ENCODE data around the gene RGS3.

Gene RGS3

DNA sequence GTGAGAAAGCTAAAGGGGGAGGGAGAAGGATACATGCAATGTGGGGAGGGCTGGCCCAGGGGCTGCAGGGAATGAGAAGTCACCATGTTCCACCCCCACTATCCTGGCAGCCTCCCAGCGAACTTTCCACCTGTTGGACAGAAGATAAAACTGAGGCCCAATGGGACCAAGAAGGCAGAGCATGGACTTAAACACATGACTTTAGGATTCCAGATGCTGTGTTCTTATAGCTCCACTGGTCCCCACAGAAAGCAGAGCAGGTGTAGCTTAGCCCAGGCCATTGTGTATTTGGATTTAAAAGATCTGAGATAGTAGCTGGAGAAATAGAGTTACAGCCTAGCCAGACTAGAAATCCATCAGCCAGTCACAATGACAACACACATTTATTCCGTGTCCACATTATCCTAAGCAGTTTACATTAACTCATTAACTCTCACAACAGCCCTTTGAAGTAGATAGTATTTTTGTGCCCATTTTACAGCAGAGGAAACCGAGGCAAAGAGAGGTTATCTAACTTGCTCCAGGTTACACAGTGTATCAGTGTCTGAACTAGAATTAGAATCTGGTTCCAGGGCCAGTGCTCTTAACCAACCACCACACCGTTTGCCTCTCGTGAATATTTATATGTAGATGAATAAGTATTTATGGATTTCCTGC is 121.0 kb downstream of the RGS3 start:
- H3K9me2 ChIP-seq (replicated peaks; ENCODE audit: insufficient read depth, low read length) = no peaks in the 10 kb centered on the region
- H4K20me1 ChIP-seq (ENCODE audit: insufficient read depth, low read length) = no peaks in the 10 kb centered on the region
- no peaks in the 10 kb centered on the region for H3K36me3 ChIP-seq (replicated peaks; ENCODE audit: insufficient read depth, low read length)
- H3K4me2 ChIP-seq (ENCODE audit: low read depth, low read length) = no peak overlapping the region
- H3K9ac ChIP-seq (ENCODE audit: low read length) = no peak overlapping the region
- DNase-seq = no peak
- no peak overlapping the region for H3K4me3 ChIP-seq (ENCODE audit: low read length)
- H3K4me1 ChIP-seq (ENCODE audit: low read length) = peaks cover 37% of the 10 kb centered on the region
- peaks cover 9% of the 10 kb centered on the region; the same call in 1 of the 2 replicates for H3K79me2 ChIP-seq (ENCODE audit: low read length)
- no peaks in the 10 kb centered on the region for H3K9me3 ChIP-seq (replicated peaks; ENCODE audit: insufficient read depth, low read length)
- no peak for TF ChIP-seq EZH2 (optimal IDR thresholded peaks at IDR 0.05; ENCODE audit: low read depth, low read length)
- TF ChIP-seq, protein P1, sequence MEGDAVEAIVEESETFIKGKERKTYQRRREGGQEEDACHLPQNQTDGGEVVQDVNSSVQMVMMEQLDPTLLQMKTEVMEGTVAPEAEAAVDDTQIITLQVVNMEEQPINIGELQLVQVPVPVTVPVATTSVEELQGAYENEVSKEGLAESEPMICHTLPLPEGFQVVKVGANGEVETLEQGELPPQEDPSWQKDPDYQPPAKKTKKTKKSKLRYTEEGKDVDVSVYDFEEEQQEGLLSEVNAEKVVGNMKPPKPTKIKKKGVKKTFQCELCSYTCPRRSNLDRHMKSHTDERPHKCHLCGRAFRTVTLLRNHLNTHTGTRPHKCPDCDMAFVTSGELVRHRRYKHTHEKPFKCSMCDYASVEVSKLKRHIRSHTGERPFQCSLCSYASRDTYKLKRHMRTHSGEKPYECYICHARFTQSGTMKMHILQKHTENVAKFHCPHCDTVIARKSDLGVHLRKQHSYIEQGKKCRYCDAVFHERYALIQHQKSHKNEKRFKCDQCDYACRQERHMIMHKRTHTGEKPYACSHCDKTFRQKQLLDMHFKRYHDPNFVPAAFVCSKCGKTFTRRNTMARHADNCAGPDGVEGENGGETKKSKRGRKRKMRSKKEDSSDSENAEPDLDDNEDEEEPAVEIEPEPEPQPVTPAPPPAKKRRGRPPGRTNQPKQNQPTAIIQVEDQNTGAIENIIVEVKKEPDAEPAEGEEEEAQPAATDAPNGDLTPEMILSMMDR (IDR thresholded peaks at IDR 0.05; ENCODE audit: low read length) = no peak
- no peak for TF ChIP-seq EZH2phosphoT487 (IDR thresholded peaks at IDR 0.05; ENCODE audit: low read length)
- no peak overlapping the region for H2AFZ ChIP-seq (ENCODE audit: low read length)
- peaks cover 26% of the 10 kb centered on the region for H3F3A ChIP-seq (ENCODE audit: insufficient read depth, low read length)
- H3K27me3 ChIP-seq (replicated peaks; ENCODE audit: insufficient read depth, low read length) = no peaks in the 10 kb centered on the region
- no peak overlapping the region for H3K27ac ChIP-seq (ENCODE audit: low read length)

DNA sequence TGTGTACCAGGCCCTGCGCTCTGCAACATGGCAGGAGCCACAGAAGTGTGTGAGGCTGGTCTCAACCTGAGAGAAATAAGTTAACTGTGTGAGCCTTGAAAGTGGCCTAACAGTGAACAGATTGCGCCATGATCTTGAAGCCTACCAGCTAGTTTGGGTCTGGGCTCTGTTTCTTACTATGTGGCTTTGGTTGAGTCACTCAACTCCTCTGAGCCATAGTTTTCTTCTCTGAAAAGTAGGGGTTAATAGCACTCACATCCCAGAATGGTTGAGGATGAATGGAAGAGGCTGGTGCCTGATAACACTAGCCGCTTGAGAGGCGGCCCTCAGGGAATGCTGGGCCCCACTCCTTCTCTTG is 121.5 kb downstream of the RGS3 start:
- no peak overlapping the region for H3K4me3 ChIP-seq (ENCODE audit: low read length)
- H3K9me3 ChIP-seq (replicated peaks; ENCODE audit: insufficient read depth, low read length) = no peaks in the 10 kb centered on the region
- peaks cover 6% of the 10 kb centered on the region; the same call in 1 of the 2 replicates for H3K79me2 ChIP-seq (ENCODE audit: low read length)
- H3K27ac ChIP-seq (ENCODE audit: low read length) = no peak overlapping the region
- H2AFZ ChIP-seq (ENCODE audit: low read length) = no peak overlapping the region
- no peaks in the 10 kb centered on the region for H3K27me3 ChIP-seq (replicated peaks; ENCODE audit: insufficient read depth, low read length)
- no peaks in the 10 kb centered on the region for H4K20me1 ChIP-seq (ENCODE audit: insufficient read depth, low read length)
- H3F3A ChIP-seq (ENCODE audit: insufficient read depth, low read length) = peaks cover 21% of the 10 kb centered on the region
- H3K36me3 ChIP-seq (replicated peaks; ENCODE audit: insufficient read depth, low read length) = no peaks in the 10 kb centered on the region
- peaks cover 32% of the 10 kb centered on the region for H3K4me1 ChIP-seq (ENCODE audit: low read length)
- TF ChIP-seq, protein P1 (IDR thresholded peaks at IDR 0.05; ENCODE audit: low read length) = no peak
- TF ChIP-seq EZH2phosphoT487 (IDR thresholded peaks at IDR 0.05; ENCODE audit: low read length) = no peak
- no peak for TF ChIP-seq EZH2 (optimal IDR thresholded peaks at IDR 0.05; ENCODE audit: low read depth, low read length)
- H3K9ac ChIP-seq (ENCODE audit: low read length) = no peak overlapping the region
- no peak for DNase-seq
- H3K4me2 ChIP-seq (ENCODE audit: low read depth, low read length) = no peak overlapping the region
- H3K9me2 ChIP-seq (replicated peaks; ENCODE audit: insufficient read depth, low read length) = no peaks in the 10 kb centered on the region

DNA sequence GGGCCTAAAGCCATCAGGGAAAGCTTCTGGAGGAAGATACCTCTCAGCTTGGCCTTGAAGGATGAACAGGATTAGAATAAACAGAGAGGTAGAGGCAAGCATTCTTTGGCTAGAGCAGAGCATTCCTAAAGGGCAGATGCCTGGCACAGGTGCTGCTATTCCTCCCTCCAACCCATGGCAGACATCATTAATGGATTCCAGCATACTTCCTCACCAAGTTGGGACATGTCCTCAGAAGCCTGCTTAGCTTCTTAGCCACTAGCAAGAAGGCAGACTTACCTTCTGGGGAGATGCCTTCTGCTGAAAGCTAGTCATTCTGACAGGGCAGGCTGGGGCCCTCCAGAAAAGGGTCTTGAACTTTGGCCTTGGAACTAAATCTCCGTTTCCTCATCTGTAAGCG is 122.0 kb downstream of the RGS3 start:
- TF ChIP-seq EZH2 (optimal IDR thresholded peaks at IDR 0.05; ENCODE audit: low read depth, low read length) (no peak), EZH2phosphoT487 (IDR thresholded peaks at IDR 0.05; ENCODE audit: low read length) (no peak)
- TF ChIP-seq, protein P1 (IDR thresholded peaks at IDR 0.05; ENCODE audit: low read length) = no peak
- Histone ChIP-seq H2AFZ (ENCODE audit: low read length) (no peak overlapping the region), H3K4me3 (ENCODE audit: low read length) (no peak overlapping the region), H3F3A (ENCODE audit: insufficient read depth, low read length) (peaks cover 18% of the 10 kb centered on the region), H3K27me3 (replicated peaks; ENCODE audit: insufficient read depth, low read length) (no peaks in the 10 kb centered on the region), H3K4me1 (ENCODE audit: low read length) (peaks cover 27% of the 10 kb centered on the region), H3K4me2 (ENCODE audit: low read depth, low read length) (no peak overlapping the region), H3K27ac (ENCODE audit: low read length) (no peak overlapping the region), H3K36me3 (replicated peaks; ENCODE audit: insufficient read depth, low read length) (no peaks in the 10 kb centered on the region), H3K9me2 (replicated peaks; ENCODE audit: insufficient read depth, low read length) (no peaks in the 10 kb centered on the region), H3K9ac (ENCODE audit: low read length) (no peak overlapping the region), H3K9me3 (replicated peaks; ENCODE audit: insufficient read depth, low read length) (no peaks in the 10 kb centered on the region), H3K79me2 (ENCODE audit: low read length) (peaks cover under 1% of the 10 kb centered on the region; the same call in 1 of the 2 replicates), H4K20me1 (ENCODE audit: insufficient read depth, low read length) (no peaks in the 10 kb centered on the region)
- DNase-seq = no peak

All from MM.1S (cell line).